GM19193 (cell line): ENCODE results near the gene LFNG.

Experiments used
- POLR2A ChIP-seq: IDR thresholded peaks from 4 replicates; pipeline ENCODE4 v1.6.1; 2011; ENCODE audit not compliant: insufficient read depth, insufficient read length; ENCODE audit errors: extremely low read depth

LFNG gene

GRCh38 chr7:2519119-2519930 is at the start of gene LFNG:
TSS of gene LFNG (plus strand) at chr7:2519774. CDS start at chr7:2519862, 88 bp downstream.
- TF ChIP-seq POLR2A, result peak; percentile 72

- TF ChIP-seq POLR2A, result no peak
These were observed 49.2 kb upstream of the LFNG start for GRCh38 chr7:2470204-2471021.

GRCh38 chr7:2471022-2471329 is 48.6 kb upstream of the LFNG start:
- TF ChIP-seq POLR2A, result no peak

GRCh38 chr7:2471396-2471795 is 48.2 kb upstream of the LFNG start:
- no peak for TF ChIP-seq POLR2A

GRCh38 chr7:2472739-2473138 is 46.8 kb upstream of the LFNG start:
- no peak for TF ChIP-seq POLR2A

GRCh38 chr7:2473496-2474180 is 45.9 kb upstream of the LFNG start:
- TF ChIP-seq POLR2A, result no peak

- no peak for TF ChIP-seq POLR2A
These were observed 45.4 kb upstream of the LFNG start for GRCh38 chr7:2474224-2474623.

- TF ChIP-seq POLR2A, result no peak
These were observed 44.5 kb upstream of the LFNG start for GRCh38 chr7:2474813-2475677.

GRCh38 chr7:2475678-2476015 is 43.9 kb upstream of the LFNG start:
- TF ChIP-seq POLR2A, result no peak

- no peak for TF ChIP-seq POLR2A
These were observed 43.3 kb upstream of the LFNG start, which contains the start of gene GRIFIN for GRCh38 chr7:2476298-2476697. TSS of gene GRIFIN (minus strand) at chr7:2476398. CDS start at chr7:2476383, 15 bp downstream.

- TF ChIP-seq POLR2A, result no peak
These were observed 42.7 kb upstream of the LFNG start for GRCh38 chr7:2476776-2477446.

GRCh38 chr7:2477447-2478398 is 41.9 kb upstream of the LFNG start:
- no peak for TF ChIP-seq POLR2A

- TF ChIP-seq POLR2A, result no peak
These were observed 41.2 kb upstream of the LFNG start for GRCh38 chr7:2478399-2478785.
